Activated B cell treated with CpG ODN at 0.5 μM for 24 hours (primary cell): ENCODE measurements around the gene SAMD3. TPM values are rescaled to one million over a fixed set of nuclear protein-coding genes. Genes with fewer than 3 reads are reported as not detected.
"Not testable (repeated sequence)": the region's sequence is repeated elsewhere in the genome, so short reads cannot be mapped to it uniquely, and the experiment has no call there.

ENCODE experiments used
- ATAC-seq: fragments of 200-7000 bp; cut with Tn5 transposase; one replicate; pipeline ENCODE4 v1.10.0; 2021; ENCODE audit warnings: low read depth, mild to moderate bottlenecking, moderate library complexity
- CTCF ChIA-PET: fragments of 350-600 bp; sonication (Branson Sonifier 250); formaldehyde crosslinking; loops from one replicate; lab custom pipeline; 2021; ENCODE audit warnings: antibody characterized with exemption; lab: Charles Lee
- POLR2A ChIA-PET: fragments of 350-600 bp; sonication (Branson Sonifier 250); formaldehyde crosslinking; loops from one replicate; lab custom pipeline; 2021; ENCODE audit warnings: antibody characterized with exemption; lab: Charles Lee
- DNase-seq: peaks from one replicate; pipeline ENCODE4 v3.0.0; 2022
- H3K27ac Mint-ChIP-seq: one replicate; pipeline ENCODE4 v1.8.0; 2020; ENCODE audit warnings: mixed read lengths
- H3K27me3 Mint-ChIP-seq: one replicate; pipeline ENCODE4 v1.8.0; 2021; ENCODE audit warnings: mixed read lengths
- H3K36me3 Mint-ChIP-seq: one replicate; pipeline ENCODE4 v1.8.0; 2021; ENCODE audit warnings: low read depth, mixed read lengths
- H3K4me1 Mint-ChIP-seq: one replicate; pipeline ENCODE4 v1.8.0; 2021; ENCODE audit warnings: mixed read lengths
- H3K4me3 Mint-ChIP-seq: one replicate; pipeline ENCODE4 v1.8.0; 2020; ENCODE audit warnings: mild to moderate bottlenecking, mixed read lengths
- H3K9me3 Mint-ChIP-seq: one replicate; pipeline ENCODE4 v1.8.0; 2020; ENCODE audit warnings: mixed read lengths
- CTCF ChIP-seq: fragments of 200-600 bp; IDR thresholded peaks from one replicate; pipeline ENCODE4 v1.8.0; 2022; ENCODE audit warnings: antibody characterized with exemption, mild to moderate bottlenecking
- intact Hi-C: fragments of 100-400 bp; cut with micrococcal nuclease; formaldehyde crosslinking; loops from one replicate; pipeline ENCODE4 v1.15.1; 2024
- total RNA-seq: library from RNA; stranded (reverse); gene quantifications from 2 replicates; pipeline ENCODE4 v1.2.3, GENCODE V29; 2022

SAMD3 gene
- total RNA-seq, 1 donor from 2014 or later, result not detected

GRCh38 chr6:130183271-130184222 lies 39.2 kb downstream of the SAMD3 start:
- DNase-seq (no peak), ATAC-seq (no peak)
- ChIA-PET CTCF (interaction anchor here (0.6 kb wide), 1 partner anchor 18 kb away, joined by 4 read pairs; no protein-coding TSS in a partner anchor), POLR2A (no interaction called here)
- intact Hi-C loops, result no loop called here
- peaks cover 10% of the 10 kb centered on the region for H3K4me1 Mint-ChIP-seq
- no peak overlapping the region for H3K4me3 Mint-ChIP-seq
- TF ChIP-seq CTCF, result no peak
- no peaks in the 10 kb centered on the region for H3K36me3 Mint-ChIP-seq
- no peak overlapping the region for H3K27ac Mint-ChIP-seq
- H3K27me3 Mint-ChIP-seq, result no peaks in the 10 kb centered on the region
- H3K9me3 Mint-ChIP-seq, result no peaks in the 10 kb centered on the region

- no peak overlapping the region for H3K4me3 Mint-ChIP-seq
- H3K9me3 Mint-ChIP-seq, result no peaks in the 10 kb centered on the region
- intact Hi-C loops, result no loop called here
- DNase-seq (no peak), ATAC-seq (no peak)
- peaks cover 10% of the 10 kb centered on the region for H3K4me1 Mint-ChIP-seq
- ChIA-PET CTCF (no interaction called here), POLR2A (no interaction called here)
- H3K27ac Mint-ChIP-seq, result no peak overlapping the region
- H3K36me3 Mint-ChIP-seq, result no peaks in the 10 kb centered on the region
- H3K27me3 Mint-ChIP-seq, result no peaks in the 10 kb centered on the region
- TF ChIP-seq CTCF, result no peak
Measured at GRCh38 chr6:130182466-130182865, 40.3 kb downstream of the SAMD3 start.

- DNase-seq (no peak), ATAC-seq (no peak)
- intact Hi-C loops, result no loop called here
- Mint-ChIP-seq H3K4me3 (no peak overlapping the region), H3K36me3 (no peaks in the 10 kb centered on the region), H3K27ac (no peak overlapping the region), H3K9me3 (no peaks in the 10 kb centered on the region), H3K4me1 (peaks cover 3% of the 10 kb centered on the region), H3K27me3 (no peaks in the 10 kb centered on the region)
- no peak for TF ChIP-seq CTCF
- ChIA-PET POLR2A (no interaction called here), CTCF (no interaction called here)
Measured at GRCh38 chr6:130178692-130179091, 44.1 kb downstream of the SAMD3 start.

GRCh38 chr6:130176378-130176777 lies 46.4 kb downstream of the SAMD3 start:
- H3K9me3 Mint-ChIP-seq, result peaks cover 3% of the 10 kb centered on the region
- ATAC-seq (no peak), DNase-seq (no peak)
- H3K4me3 Mint-ChIP-seq, result no peak overlapping the region
- H3K27me3 Mint-ChIP-seq, result no peaks in the 10 kb centered on the region
- ChIA-PET CTCF (no interaction called here), POLR2A (no interaction called here)
- no peaks in the 10 kb centered on the region for H3K36me3 Mint-ChIP-seq
- H3K27ac Mint-ChIP-seq, result no peak overlapping the region
- H3K4me1 Mint-ChIP-seq, result no peaks in the 10 kb centered on the region
- TF ChIP-seq CTCF, result no peak
- intact Hi-C loops, result no loop called here

- H3K4me3 Mint-ChIP-seq, H3K27me3 Mint-ChIP-seq, H3K9me3 Mint-ChIP-seq, H3K4me1 Mint-ChIP-seq, CTCF ChIA-PET, H3K27ac Mint-ChIP-seq, intact Hi-C loops, ATAC-seq, POLR2A ChIA-PET, DNase-seq, H3K36me3 Mint-ChIP-seq: not testable (repeated sequence)
Measured at GRCh38 chr6:130173377-130174004, 49.3 kb downstream of the SAMD3 start.

GRCh38 chr6:130170160-130170559 lies 52.6 kb downstream of the SAMD3 start:
- DNase-seq, H3K9me3 Mint-ChIP-seq, H3K36me3 Mint-ChIP-seq, intact Hi-C loops, H3K27me3 Mint-ChIP-seq, H3K27ac Mint-ChIP-seq, H3K4me3 Mint-ChIP-seq, ATAC-seq, POLR2A ChIA-PET, H3K4me1 Mint-ChIP-seq, CTCF ChIA-PET: not testable (repeated sequence)
